GOT3 (cell line): ENCODE results near the gene UTF1.
"Not testable (repeated sequence)": the region's sequence is repeated elsewhere in the genome, so short reads cannot be mapped to it uniquely, and the experiment has no call there.

Source experiments
- DNase-seq: peaks from one replicate; lab custom pipeline; 2025; ENCODE audit warnings: mixed read lengths; lab: John Stamatoyannopoulos, UW

Gene UTF1

GRCh38 chr10:133265052-133265451 lies 35.0 kb downstream of the UTF1 start:
- not testable (repeated sequence) for DNase-seq

- DNase-seq: no peak
Measured at GRCh38 chr10:133266056-133266795, 36.2 kb downstream of the UTF1 start.

DNA sequence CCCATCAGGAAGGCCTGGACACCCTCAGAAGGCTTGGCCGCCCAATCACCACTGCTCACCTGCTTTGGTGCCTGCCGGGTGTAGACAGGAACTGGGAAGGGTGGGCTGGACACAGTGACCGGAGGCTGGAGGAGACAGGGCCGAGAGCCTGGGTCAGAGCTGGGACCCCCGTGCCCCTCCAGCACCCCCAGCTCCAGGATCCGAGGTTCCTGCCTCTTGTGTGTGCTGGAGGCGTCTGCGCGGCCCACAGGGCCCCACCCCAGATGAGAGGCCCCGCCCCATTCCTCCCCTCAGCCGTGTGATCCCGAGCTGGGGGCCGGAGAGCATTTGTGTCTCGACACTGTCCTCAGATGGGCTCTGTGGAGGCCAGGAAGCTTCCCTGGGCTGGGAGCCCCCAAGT lies 37.3 kb downstream of the UTF1 start:
- DNase-seq: no peak

DNA sequence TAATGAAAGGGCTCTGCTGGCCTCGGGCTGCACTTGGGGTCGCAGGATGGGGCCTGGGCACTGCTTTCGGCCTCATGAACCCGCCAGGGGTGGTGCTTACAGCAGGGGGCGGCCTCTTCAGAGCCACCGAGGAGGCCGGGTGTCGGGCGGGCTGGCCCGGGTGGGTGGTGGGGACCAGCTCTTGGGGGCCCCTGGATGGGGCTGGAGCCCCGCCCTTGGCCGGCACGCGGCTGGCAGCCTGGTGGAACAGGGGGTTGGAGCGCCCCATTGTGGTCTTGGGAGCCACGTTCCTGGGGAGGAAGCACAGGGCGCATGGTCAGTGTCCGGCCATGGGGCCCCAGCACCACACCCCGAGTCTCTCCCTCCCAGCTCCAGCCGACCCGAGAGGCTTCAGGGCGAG lies 37.8 kb downstream of the UTF1 start:
- no peak for DNase-seq

- DNase-seq: no peak
Measured at GRCh38 chr10:133268532-133268931, 38.5 kb downstream of the UTF1 start.

- no peak for DNase-seq
Measured at GRCh38 chr10:133269367-133269766, 39.4 kb downstream of the UTF1 start.

GRCh38 chr10:133270204-133270603 lies 40.2 kb downstream of the UTF1 start:
- no peak for DNase-seq

DNA sequence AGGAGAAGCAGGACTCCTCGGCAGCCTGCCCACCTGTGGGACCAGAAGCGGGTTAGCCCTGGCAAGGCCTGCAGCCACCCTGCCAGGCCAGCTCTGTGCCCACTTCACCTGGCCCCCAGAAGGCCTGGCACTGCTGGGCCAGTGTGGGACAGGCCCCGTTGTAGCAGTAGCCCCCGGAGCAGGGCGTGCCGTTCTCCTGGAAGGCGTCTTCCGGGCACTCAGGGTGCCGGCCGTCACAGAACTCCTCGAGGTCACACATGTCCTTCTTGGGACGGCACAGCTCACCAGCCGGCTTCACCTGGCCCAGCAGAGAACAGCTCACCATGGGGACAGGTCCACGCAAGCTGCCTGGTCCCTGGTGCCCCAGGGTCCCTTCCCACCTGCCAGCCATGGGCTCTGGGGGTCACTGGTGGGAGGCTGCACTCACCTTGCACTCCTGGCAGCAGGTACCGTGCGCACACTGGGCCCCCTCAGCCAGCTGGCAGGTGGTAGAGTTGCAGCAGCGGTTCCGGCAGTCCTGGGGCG lies 40.8 kb downstream of the UTF1 start:
- DNase-seq: no peak

- no peak for DNase-seq
Measured at GRCh38 chr10:133271521-133272300, 41.7 kb downstream of the UTF1 start.

DNA sequence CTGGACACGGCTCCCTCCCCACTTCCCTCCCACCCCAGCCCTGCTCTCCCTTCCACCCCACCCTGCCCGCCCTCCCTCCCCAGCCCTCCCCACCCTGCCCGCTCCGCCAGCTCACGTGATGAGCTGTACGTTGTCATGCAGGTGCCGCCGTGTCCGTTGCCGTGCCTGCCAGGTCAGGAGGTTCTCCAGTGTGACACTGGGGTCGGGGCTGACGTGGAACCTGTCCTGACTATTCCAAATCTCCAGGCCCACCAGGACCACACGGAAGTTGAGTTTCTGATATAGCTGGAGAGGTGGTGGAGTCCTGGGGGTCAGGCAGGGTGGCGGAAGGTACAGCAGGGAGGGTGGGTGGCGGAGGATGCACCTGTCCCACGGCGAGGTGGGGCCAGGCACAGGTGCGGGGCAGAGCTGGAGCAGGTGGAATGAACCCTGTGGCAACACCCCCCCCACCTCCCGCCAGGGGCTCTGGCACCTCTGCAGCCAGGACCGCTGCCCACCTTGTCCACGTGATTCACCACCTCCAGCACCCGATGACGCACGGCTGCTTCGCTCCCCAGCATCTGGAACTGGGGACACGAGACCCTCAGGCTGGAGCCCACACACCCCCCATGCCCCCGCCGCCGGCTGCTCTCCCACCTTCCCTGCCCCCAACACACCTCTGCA lies 42.4 kb downstream of the UTF1 start:
- no peak for DNase-seq

DNA sequence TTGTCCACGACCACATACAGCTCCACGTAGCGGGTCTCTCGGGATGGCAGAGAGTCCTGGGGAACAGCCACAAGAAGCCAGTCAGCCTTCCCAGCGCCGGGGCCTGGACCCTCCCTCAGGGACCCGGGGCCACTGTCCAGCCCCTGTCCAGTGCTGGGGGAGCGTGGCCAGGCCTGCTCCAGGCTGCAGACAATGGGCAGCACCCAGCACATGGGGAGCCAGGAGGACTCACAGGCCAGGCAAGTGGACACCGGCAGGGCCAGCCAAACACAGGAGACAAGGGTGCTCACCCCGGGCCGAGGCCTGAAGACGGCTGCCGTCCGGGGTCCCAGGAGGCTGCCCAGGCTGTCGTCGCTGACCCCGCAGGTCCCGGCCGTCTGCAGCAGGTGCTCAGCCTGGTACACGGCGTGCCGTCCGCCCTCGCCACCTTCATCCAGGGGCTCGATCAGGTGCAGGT lies 43.0 kb downstream of the UTF1 start:
- DNase-seq: no peak

DNA sequence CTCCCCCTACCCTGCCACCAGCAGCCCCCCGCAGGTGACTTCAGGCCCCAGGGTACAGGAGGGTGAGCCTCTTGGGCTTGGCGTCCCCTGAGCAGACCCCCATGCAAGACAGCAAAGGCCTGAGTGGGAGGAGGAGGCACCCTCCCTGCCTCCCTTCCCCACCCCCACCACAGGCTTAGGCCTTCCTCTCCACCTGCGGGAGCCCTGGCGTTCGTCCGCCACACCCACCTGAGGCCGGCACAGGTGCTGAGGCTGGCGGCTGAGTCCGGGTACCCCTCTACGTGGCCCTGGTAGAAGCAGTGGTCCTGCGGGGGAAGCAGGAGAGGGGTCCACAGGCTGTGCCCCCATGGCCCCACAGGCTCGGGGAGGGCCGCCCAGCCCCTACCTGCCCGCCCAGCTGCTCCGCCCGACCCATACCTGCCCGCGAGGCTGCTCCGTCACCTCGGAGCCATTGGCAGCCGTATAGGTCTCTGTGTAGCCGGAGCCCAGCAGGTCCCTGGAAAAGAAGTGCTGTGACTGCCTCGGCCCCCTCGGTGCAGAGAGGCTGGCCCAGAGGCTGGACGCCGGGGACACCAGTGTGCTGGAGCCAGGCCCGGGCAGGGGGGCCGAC lies 43.6 kb downstream of the UTF1 start:
- no peak for DNase-seq

DNA sequence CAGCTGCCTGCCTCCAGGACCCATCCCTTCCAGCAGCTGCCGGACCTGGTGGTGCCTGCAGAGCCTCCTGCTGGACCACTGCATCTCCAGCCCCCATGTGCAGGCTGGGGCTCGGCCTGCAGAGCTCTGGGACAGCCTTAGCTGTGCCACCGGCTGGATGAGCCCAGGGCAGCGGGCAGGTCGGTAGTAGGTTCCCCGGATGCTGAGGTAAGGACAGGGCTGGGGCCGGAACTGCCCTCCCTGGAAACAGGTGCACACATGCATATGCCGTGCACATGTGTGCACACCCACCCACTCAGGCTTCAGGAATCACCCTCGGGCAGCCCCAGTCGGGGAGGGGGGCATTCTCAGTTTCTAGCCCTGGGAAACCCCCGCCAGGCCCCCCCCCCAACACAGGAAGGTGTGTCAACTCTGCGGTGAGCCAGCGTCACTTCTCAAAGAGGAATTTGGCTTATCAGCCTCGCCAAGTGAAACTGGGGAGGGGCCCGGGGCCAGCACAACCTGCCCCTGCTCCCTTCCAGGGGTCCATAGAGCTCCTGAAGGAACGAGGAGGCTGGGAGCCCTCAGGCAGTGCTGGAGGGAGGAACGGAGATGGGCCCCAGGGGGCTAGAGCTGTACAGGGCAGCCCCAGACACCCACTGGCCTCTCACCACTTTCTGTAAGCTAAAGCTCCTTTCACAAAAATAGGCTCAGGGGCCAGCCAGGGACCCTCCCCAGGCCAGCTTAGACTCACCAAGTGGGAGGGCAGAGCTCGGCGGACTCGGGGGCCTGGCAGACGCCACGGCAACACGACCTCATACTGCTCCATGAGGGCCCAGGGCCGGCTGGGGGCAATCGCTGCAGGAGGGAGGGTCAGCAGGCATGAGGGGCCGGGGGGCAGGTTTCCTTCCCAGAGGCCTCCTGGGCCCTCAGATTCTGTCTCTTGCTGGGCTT lies 45.0 kb downstream of the UTF1 start:
- peak; percentile 32 for DNase-seq

GRCh38 chr10:133275684-133276092 lies 45.7 kb downstream of the UTF1 start:
- no peak for DNase-seq

- DNase-seq: no peak
Measured at GRCh38 chr10:133276100-133276434, 46.0 kb downstream of the UTF1 start.

DNA sequence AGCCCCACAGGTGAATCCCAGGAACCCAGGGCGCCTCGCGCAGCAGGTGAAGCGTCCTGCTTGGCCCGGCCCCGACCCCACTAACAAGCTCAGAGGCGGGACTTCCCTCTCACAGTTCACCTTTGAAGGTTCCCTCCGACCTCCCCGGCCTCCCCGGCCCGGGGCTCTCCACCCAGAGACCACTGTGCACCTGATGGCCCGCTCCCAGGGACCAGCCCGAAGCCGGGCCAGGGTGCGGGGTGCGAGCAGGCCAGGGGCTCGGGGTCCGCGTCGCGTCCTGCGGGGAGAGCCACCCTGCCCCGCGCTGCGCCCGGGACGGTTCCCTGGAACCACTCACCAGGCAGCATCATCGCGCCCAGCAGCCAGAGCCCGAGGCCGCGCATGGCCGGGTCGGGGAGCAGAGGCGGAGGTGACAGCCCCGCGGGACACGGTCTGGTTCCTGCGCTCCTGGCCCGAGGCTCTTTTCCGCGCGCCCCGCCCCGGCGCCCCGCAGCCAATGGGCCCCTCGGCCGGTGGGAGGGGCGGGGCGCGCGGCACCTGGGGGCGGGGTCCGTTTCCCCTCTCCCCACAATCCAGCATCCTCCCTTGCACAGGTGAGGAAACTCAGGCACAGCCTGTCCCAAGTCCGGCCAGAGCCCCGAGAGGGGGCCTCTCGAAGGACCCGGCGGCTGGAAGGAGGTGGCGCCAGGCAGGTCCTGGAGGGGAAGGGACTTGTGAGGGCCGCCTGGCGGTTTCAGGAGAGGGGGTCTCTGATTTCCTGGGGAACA lies 46.6 kb downstream of the UTF1 start, which contains the start of gene ADAM8:
Gene ADAM8 (minus strand): TSS at position 434 of the 767 bp plus-strand sequence. CDS start 51 bp downstream, at position 383.
- DNase-seq: no peak

- no peak for DNase-seq
Measured at GRCh38 chr10:133277277-133277992, 47.4 kb downstream of the UTF1 start.

DNA sequence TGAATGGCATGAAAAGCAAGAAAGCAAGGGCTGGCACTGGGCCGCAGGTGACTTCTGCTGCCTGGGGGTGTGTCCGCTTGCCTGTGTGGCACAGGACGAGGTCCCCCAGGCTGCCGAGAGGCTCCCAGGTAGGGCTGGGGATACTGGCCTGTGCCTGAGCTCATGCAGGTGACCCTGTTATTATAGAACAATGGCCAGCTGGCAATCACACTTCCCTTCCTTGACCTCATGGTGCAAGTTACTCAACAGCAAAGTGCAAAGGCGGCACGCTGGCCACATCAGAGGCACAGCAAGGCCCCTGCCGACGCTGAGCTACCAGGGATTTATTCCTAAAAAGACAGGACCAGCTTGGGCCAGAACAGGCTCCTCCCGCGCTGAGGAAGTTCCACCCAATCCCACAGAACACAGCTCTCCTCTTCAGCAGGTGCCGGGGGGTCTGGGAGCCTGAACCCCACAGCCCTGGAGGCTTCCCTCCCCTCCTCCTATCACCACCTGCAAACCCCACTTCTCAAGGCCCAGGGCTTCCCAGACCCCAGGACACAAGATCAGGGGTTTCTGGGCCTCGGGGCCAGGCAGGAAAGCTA lies 48.1 kb downstream of the UTF1 start:
- DNase-seq: no peak
